ENCODE data around the gene CUL7. TPM values are rescaled to one million over a fixed set of nuclear protein-coding genes. Genes with fewer than 3 reads are reported as not detected.
"Not testable (repeated sequence)": the region's sequence is repeated elsewhere in the genome, so short reads cannot be mapped to it uniquely, and the experiment has no call there.

CUL7 gene
- total and polyA plus RNA-seq, 8 donors: 22.0 to 54.3 (median 42.7) TPM

DNA sequence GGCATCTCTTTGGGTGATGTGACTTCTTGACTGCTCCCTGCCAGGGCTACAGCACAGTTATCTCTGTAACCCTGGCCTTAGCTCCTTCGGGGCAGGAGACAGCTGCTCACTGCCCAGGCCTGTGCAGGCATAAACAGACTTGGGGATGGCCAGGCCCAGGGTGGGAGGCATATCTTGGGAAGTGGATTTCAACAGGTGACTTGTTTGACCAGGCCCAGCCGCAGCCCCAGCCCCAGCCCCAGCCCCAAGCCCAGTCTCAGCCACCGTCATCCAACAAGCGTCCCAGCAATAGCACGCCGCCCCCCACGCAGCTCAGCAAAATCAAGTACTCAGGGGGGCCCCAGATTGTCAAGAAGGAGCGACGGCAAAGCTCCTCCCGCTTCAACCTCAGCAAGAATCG is 47.4 kb downstream of the CUL7 start:
- intact Hi-C loops (cut with DNase I): no loop called here
- no peaks in the 10 kb centered on the region for H3K9me3 ChIP-seq

DNA sequence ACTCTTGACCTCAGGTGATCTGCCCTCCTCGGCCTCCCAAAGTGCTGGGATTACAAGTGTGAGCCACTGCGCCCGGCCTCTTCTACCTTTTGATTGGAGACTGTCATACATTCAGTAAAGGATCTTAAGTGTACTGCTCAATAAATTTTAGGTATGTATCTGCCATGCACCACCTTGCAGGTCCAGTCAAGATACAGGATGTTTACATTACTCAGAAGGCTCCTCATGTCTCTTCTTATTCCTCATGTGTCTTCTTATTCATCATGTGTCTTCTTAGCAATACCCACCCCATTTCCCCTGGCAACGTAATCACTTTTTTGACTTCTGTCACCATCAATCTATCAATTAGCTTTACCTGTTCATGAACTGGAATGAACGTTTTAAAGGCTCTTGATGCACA is 47.8 kb downstream of the CUL7 start:
- H3K27ac ChIP-seq: no peak overlapping the region
- ATAC-seq: no peak
- peaks cover 0 to 57% of the 10 kb centered on the region in 2 donors for H3K36me3 ChIP-seq
- H3K4me3 ChIP-seq: no peak overlapping the region
- no peaks in the 10 kb centered on the region for H3K27me3 ChIP-seq
- H3K9me3 ChIP-seq: no peaks in the 10 kb centered on the region
- TF ChIP-seq, protein P1, sequence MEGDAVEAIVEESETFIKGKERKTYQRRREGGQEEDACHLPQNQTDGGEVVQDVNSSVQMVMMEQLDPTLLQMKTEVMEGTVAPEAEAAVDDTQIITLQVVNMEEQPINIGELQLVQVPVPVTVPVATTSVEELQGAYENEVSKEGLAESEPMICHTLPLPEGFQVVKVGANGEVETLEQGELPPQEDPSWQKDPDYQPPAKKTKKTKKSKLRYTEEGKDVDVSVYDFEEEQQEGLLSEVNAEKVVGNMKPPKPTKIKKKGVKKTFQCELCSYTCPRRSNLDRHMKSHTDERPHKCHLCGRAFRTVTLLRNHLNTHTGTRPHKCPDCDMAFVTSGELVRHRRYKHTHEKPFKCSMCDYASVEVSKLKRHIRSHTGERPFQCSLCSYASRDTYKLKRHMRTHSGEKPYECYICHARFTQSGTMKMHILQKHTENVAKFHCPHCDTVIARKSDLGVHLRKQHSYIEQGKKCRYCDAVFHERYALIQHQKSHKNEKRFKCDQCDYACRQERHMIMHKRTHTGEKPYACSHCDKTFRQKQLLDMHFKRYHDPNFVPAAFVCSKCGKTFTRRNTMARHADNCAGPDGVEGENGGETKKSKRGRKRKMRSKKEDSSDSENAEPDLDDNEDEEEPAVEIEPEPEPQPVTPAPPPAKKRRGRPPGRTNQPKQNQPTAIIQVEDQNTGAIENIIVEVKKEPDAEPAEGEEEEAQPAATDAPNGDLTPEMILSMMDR (IDR thresholded peaks at IDR 0.05): no peak
- DNase-seq: peak in 1 of 4 donors; percentile 17
- intact Hi-C loops (cut with DNase I): no loop called here
- no peaks in the 10 kb centered on the region for H3K4me1 ChIP-seq

More for the DNA sequence above, 47.4 kb downstream of the CUL7 start:
- H3K4me1 ChIP-seq: no peaks in the 10 kb centered on the region
- no peaks in the 10 kb centered on the region for H3K27me3 ChIP-seq
- TF ChIP-seq, protein P1 (IDR thresholded peaks at IDR 0.05): no peak
- no peak overlapping the region for H3K27ac ChIP-seq
- peak in 1 of 4 donors; percentile 45 for DNase-seq
- H3K36me3 ChIP-seq: peaks cover 0 to 61% of the 10 kb centered on the region in 2 donors
- ATAC-seq: no peak
- H3K4me3 ChIP-seq: no peak overlapping the region

DNA sequence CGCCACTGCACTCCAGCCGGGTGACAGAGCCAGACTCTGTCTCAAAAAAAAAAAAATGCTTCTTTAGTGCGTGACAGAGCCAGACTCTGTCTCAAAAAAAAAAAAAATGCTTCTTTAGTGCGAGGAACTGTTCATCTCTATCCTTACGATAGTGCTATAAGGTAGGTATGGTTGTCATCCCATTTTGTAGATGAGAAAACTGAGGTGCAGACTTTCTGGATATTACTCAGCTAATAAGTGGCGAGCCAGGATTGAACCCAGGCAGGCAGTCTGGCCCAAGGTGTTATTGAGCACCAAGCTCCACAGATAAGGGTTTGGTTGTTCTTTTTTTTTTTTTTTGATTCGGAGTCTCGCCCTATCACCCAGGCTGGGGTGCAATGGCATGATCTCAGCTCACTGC is 51.8 kb downstream of the CUL7 start:
- ATAC-seq: no peak

DNA sequence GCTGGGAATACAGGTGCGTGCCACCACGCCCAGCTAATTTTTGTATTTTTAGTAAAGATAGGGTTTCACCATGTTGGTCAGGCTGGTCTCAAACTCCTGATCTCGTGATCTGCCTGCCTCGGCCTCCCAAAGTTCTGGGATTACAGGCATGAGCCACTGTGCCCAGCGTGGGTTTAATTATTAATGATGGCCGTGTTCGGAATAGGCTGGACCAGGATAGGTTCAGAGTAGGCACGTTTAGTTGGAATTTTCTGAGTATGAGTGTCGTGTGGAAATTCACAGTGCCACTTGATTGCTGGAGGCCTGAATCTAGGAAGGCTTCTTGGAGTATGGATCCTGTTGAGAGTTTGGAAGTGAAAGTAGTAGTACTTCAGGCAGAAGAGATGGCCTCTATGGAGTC is 55.4 kb downstream of the CUL7 start:
- DNase-seq; H3K36me3 ChIP-seq; H3K4me1 ChIP-seq; ATAC-seq; intact Hi-C loops (cut with DNase I); H3K27me3 ChIP-seq; H3K4me3 ChIP-seq; H3K27ac ChIP-seq; H3K9me3 ChIP-seq: not testable (repeated sequence)

More for the DNA sequence above, 51.8 kb downstream of the CUL7 start:
- H3K27ac ChIP-seq: no peak overlapping the region
- TF ChIP-seq, protein P1 (IDR thresholded peaks at IDR 0.05): no peak
- DNase-seq: no peak
- intact Hi-C loops (cut with DNase I): no loop called here
- H3K36me3 ChIP-seq: peaks cover 0 to 17% of the 10 kb centered on the region in 2 donors
- no peaks in the 10 kb centered on the region for H3K4me1 ChIP-seq
- no peak overlapping the region for H3K4me3 ChIP-seq
- no peaks in the 10 kb centered on the region for H3K9me3 ChIP-seq
- no peaks in the 10 kb centered on the region for H3K27me3 ChIP-seq

DNA sequence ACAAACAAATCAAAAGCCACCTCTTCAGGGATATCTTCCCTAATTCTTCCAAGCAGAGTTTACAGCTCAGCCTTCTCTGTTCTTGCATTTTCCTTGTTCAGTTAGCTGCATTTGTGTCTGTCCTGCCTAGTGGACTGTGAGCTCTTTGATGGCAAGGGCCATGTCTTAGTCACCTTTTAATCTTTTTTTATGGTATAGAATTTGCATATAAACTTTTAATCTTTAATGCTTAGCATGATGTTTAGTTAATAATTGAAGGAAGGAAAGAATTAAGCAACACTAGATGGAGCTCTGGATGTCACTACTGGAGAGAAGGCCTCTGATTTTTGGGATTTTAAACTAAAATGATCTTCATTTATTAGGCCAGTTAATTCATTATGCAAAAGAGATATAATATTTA is 57.1 kb downstream of the CUL7 start:
- H3K27ac ChIP-seq: no peak overlapping the region
- TF ChIP-seq, protein P1 (IDR thresholded peaks at IDR 0.05): no peak

DNA sequence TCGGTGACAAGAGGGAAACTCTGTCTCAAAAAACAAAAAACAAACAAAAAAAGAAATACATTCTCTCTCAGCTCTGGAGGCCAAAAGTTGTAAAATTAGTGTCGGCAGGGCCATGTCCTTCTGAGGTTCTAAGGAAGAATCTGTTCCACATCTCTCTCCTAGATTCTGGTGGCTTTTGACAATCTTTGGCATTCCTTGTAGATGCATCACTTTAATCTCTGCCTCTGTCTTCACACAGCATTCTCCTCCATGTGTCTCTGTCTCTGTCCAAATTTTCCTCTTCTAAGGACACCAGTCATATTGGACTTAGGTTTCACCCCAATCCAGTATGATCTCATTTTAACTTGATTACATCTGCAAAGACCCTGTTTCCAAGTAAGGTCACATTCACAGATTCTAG is 60.2 kb downstream of the CUL7 start:
- Histone ChIP-seq H3K27ac (no peak overlapping the region), H3K4me3 (no peak overlapping the region), H3K4me1 (no peaks in the 10 kb centered on the region), H3K27me3 (no peaks in the 10 kb centered on the region), H3K36me3 (peaks cover 0 to 30% of the 10 kb centered on the region in 2 donors), H3K9me3 (no peaks in the 10 kb centered on the region)
- intact Hi-C loops (cut with DNase I): no loop called here
- ATAC-seq (no peak), DNase-seq (no peak)
- TF ChIP-seq, protein P1 (IDR thresholded peaks at IDR 0.05): no peak

More for the DNA sequence above, 57.1 kb downstream of the CUL7 start:
- no peak overlapping the region for H3K4me3 ChIP-seq
- intact Hi-C loops (cut with DNase I): no loop called here
- H3K4me1 ChIP-seq: no peaks in the 10 kb centered on the region
- H3K9me3 ChIP-seq: no peaks in the 10 kb centered on the region
- H3K36me3 ChIP-seq: peaks cover 0 to 5% of the 10 kb centered on the region in 2 donors
- ATAC-seq: no peak
- DNase-seq: no peak
- H3K27me3 ChIP-seq: no peaks in the 10 kb centered on the region
